HG03575 (cell line): ENCODE results near the gene TRAFD1.

Experiments
- ATAC-seq: cut with Tn5 transposase; IDR thresholded peaks from one replicate; pipeline ENCODE4 v1.9.1; 2021; ENCODE audit not compliant: unreplicated experiment, insufficient number of reproducible peaks, low FRiP score; ENCODE audit errors: extremely low read depth

Gene TRAFD1

GRCh38 chr12:112169966-112170365, 44.6 kb downstream of the TRAFD1 start:
- no peak for ATAC-seq

GRCh38 chr12:112170376-112170775, 45.0 kb downstream of the TRAFD1 start:
- no peak for ATAC-seq

- ATAC-seq = no peak
These were observed 45.7 kb downstream of the TRAFD1 start for GRCh38 chr12:112170971-112171596.

GRCh38 chr12:112172556-112173324, 47.4 kb downstream of the TRAFD1 start:
- no peak for ATAC-seq

GRCh38 chr12:112175361-112176155, 50.2 kb downstream of the TRAFD1 start:
- no peak for ATAC-seq

- ATAC-seq = no peak
These were observed 51.1 kb downstream of the TRAFD1 start for GRCh38 chr12:112176321-112177010.

GRCh38 chr12:112178796-112179195, 53.4 kb downstream of the TRAFD1 start:
- ATAC-seq = no peak

- no peak for ATAC-seq
These were observed 54.0 kb downstream of the TRAFD1 start for GRCh38 chr12:112179341-112179740.

- ATAC-seq = no peak
These were observed 54.6 kb downstream of the TRAFD1 start for GRCh38 chr12:112179916-112180315.

- no peak for ATAC-seq
These were observed 55.1 kb downstream of the TRAFD1 start for GRCh38 chr12:112180422-112180821.

GRCh38 chr12:112182499-112182898, 57.1 kb downstream of the TRAFD1 start:
- ATAC-seq = no peak

GRCh38 chr12:112183141-112184021, 58.0 kb downstream of the TRAFD1 start:
- no peak for ATAC-seq

- no peak for ATAC-seq
These were observed 58.9 kb downstream of the TRAFD1 start for GRCh38 chr12:112184056-112184887.

GRCh38 chr12:112185093-112185923, 59.9 kb downstream of the TRAFD1 start:
- ATAC-seq = no peak

GRCh38 chr12:112188130-112188830, 62.9 kb downstream of the TRAFD1 start:
- ATAC-seq = no peak
